ENCODE measurements around the gene TMEM233. TPM values are rescaled to one million over a fixed set of nuclear protein-coding genes. Genes with fewer than 3 reads are reported as not detected.
A peak's percentile ranks its signal among the peaks of the same experiment; 100 is the strongest.

Gene TMEM233
- total and polyA plus RNA-seq, 2 experiments from 2014 or later, result 0.24 to 0.71 TPM

GRCh38 chr12:119686776-119687175 lies 93.2 kb downstream of the TMEM233 start:
- Histone ChIP-seq H2AFZ (no peak overlapping the region), H3K4me3 (no peak overlapping the region), H3K4me1 (ENCODE audit: insufficient read depth) (no peaks in the 10 kb centered on the region), H4K20me1 (replicated peaks; ENCODE audit: insufficient read depth) (no peaks in the 10 kb centered on the region; the same call in none of the 2 replicates), H3K27ac (ENCODE audit: low read depth) (no peak overlapping the region), H3K36me3 (ENCODE audit: insufficient read depth) (no peaks in the 10 kb centered on the region), H3K79me2 (replicated peaks; ENCODE audit: insufficient read depth) (no peaks in the 10 kb centered on the region), H3K4me2 (no peak overlapping the region), H3K9me2 (ENCODE audit: insufficient read depth) (0 out of 2 replicates have a peak, but pooled peaks cover 4% of the 10 kb centered on the region), H3K27me3 (ENCODE audit: insufficient read depth) (no peaks in the 10 kb centered on the region), H3F3A (replicated peaks; ENCODE audit: low read depth) (no peaks in the 10 kb centered on the region)
- Mint-ChIP-seq H3K27ac (peak overlapping the region; percentile 12; the same call in 1 of the 2 replicates), H3K27me3 (ENCODE audit: insufficient read depth, low read depth, poor library complexity) (no peaks in the 10 kb centered on the region), H3K4me1 (peaks cover 12% of the 10 kb centered on the region; the same call in 2 of the 3 replicates), H3K4me3 (no peak overlapping the region), H3K9me3 (no peaks in the 10 kb centered on the region), H3K36me3 (ENCODE audit: low read depth) (peaks cover 47% of the 10 kb centered on the region)
- TF ChIP-seq, protein P1, sequence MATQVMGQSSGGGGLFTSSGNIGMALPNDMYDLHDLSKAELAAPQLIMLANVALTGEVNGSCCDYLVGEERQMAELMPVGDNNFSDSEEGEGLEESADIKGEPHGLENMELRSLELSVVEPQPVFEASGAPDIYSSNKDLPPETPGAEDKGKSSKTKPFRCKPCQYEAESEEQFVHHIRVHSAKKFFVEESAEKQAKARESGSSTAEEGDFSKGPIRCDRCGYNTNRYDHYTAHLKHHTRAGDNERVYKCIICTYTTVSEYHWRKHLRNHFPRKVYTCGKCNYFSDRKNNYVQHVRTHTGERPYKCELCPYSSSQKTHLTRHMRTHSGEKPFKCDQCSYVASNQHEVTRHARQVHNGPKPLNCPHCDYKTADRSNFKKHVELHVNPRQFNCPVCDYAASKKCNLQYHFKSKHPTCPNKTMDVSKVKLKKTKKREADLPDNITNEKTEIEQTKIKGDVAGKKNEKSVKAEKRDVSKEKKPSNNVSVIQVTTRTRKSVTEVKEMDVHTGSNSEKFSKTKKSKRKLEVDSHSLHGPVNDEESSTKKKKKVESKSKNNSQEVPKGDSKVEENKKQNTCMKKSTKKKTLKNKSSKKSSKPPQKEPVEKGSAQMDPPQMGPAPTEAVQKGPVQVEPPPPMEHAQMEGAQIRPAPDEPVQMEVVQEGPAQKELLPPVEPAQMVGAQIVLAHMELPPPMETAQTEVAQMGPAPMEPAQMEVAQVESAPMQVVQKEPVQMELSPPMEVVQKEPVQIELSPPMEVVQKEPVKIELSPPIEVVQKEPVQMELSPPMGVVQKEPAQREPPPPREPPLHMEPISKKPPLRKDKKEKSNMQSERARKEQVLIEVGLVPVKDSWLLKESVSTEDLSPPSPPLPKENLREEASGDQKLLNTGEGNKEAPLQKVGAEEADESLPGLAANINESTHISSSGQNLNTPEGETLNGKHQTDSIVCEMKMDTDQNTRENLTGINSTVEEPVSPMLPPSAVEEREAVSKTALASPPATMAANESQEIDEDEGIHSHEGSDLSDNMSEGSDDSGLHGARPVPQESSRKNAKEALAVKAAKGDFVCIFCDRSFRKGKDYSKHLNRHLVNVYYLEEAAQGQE (IDR thresholded peaks at IDR 0.05; ENCODE audit: unreplicated experiment), result no peak
- TF ChIP-seq ZNF331 (CRISPR knock-in tag; IDR thresholded peaks at IDR 0.05; ENCODE audit: low read depth), result no peak
- no peak for TF ChIP-seq ZNF114 (CRISPR knock-in tag; IDR thresholded peaks at IDR 0.05)
- TF ChIP-seq, protein P2, sequence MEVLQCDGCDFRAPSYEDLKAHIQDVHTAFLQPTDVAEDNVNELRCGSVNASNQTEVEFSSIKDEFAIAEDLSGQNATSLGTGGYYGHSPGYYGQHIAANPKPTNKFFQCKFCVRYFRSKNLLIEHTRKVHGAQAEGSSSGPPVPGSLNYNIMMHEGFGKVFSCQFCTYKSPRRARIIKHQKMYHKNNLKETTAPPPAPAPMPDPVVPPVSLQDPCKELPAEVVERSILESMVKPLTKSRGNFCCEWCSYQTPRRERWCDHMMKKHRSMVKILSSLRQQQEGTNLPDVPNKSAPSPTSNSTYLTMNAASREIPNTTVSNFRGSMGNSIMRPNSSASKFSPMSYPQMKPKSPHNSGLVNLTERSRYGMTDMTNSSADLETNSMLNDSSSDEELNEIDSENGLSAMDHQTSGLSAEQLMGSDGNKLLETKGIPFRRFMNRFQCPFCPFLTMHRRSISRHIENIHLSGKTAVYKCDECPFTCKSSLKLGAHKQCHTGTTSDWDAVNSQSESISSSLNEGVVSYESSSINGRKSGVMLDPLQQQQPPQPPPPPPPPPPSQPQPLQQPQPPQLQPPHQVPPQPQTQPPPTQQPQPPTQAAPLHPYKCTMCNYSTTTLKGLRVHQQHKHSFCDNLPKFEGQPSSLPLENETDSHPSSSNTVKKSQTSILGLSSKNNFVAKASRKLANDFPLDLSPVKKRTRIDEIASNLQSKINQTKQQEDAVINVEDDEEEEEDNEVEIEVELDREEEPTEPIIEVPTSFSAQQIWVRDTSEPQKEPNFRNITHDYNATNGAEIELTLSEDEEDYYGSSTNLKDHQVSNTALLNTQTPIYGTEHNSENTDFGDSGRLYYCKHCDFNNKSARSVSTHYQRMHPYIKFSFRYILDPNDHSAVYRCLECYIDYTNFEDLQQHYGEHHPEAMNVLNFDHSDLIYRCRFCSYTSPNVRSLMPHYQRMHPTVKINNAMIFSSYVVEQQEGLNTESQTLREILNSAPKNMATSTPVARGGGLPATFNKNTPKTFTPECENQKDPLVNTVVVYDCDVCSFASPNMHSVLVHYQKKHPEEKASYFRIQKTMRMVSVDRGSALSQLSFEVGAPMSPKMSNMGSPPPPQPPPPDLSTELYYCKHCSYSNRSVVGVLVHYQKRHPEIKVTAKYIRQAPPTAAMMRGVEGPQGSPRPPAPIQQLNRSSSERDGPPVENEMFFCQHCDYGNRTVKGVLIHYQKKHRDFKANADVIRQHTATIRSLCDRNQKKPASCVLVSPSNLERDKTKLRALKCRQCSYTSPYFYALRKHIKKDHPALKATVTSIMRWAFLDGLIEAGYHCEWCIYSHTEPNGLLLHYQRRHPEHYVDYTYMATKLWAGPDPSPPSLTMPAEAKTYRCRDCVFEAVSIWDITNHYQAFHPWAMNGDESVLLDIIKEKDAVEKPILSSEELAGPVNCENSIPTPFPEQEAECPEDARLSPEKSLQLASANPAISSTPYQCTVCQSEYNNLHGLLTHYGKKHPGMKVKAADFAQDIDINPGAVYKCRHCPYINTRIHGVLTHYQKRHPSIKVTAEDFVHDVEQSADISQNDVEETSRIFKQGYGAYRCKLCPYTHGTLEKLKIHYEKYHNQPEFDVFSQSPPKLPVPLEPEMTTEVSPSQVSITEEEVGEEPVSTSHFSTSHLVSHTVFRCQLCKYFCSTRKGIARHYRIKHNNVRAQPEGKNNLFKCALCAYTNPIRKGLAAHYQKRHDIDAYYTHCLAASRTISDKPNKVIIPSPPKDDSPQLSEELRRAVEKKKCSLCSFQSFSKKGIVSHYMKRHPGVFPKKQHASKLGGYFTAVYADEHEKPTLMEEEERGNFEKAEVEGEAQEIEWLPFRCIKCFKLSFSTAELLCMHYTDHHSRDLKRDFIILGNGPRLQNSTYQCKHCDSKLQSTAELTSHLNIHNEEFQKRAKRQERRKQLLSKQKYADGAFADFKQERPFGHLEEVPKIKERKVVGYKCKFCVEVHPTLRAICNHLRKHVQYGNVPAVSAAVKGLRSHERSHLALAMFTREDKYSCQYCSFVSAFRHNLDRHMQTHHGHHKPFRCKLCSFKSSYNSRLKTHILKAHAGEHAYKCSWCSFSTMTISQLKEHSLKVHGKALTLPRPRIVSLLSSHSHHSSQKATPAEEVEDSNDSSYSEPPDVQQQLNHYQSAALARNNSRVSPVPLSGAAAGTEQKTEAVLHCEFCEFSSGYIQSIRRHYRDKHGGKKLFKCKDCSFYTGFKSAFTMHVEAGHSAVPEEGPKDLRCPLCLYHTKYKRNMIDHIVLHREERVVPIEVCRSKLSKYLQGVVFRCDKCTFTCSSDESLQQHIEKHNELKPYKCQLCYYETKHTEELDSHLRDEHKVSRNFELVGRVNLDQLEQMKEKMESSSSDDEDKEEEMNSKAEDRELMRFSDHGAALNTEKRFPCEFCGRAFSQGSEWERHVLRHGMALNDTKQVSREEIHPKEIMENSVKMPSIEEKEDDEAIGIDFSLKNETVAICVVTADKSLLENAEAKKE (CRISPR knock-in tag; IDR thresholded peaks at IDR 0.05), result no peak
- TF ChIP-seq EZH2 (IDR thresholded peaks at IDR 0.05; ENCODE audit: low read depth, unreplicated experiment), result no peak
- TF ChIP-seq ETS1 (IDR thresholded peaks at IDR 0.05), result no peak
- TF ChIP-seq JUNB (IDR thresholded peaks at IDR 0.05; ENCODE audit: unreplicated experiment), result no peak
- TF ChIP-seq, protein P3, sequence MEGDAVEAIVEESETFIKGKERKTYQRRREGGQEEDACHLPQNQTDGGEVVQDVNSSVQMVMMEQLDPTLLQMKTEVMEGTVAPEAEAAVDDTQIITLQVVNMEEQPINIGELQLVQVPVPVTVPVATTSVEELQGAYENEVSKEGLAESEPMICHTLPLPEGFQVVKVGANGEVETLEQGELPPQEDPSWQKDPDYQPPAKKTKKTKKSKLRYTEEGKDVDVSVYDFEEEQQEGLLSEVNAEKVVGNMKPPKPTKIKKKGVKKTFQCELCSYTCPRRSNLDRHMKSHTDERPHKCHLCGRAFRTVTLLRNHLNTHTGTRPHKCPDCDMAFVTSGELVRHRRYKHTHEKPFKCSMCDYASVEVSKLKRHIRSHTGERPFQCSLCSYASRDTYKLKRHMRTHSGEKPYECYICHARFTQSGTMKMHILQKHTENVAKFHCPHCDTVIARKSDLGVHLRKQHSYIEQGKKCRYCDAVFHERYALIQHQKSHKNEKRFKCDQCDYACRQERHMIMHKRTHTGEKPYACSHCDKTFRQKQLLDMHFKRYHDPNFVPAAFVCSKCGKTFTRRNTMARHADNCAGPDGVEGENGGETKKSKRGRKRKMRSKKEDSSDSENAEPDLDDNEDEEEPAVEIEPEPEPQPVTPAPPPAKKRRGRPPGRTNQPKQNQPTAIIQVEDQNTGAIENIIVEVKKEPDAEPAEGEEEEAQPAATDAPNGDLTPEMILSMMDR (conservative IDR thresholded peaks at IDR 0.05; ENCODE audit: low read depth in 2 of 2), result no peak
- TF ChIP-seq EZH2phosphoT487 (IDR thresholded peaks at IDR 0.05; ENCODE audit: unreplicated experiment), result no peak
- no peak for TF ChIP-seq NANOG (IDR thresholded peaks at IDR 0.05; ENCODE audit: borderline replicate concordance)
- no peak for TF ChIP-seq POLR2AphosphoS5 (IDR thresholded peaks at IDR 0.05; ENCODE audit: low read depth)
- TF ChIP-seq CREB1 (CRISPR knock-in tag; IDR thresholded peaks at IDR 0.05; ENCODE audit: low read depth), result no peak
- no peak for TF ChIP-seq STAT1 (IDR thresholded peaks at IDR 0.05; ENCODE audit: unreplicated experiment)
- ATAC-seq (no peak), DNase-seq (ENCODE audit: low spot score) (no peak)

All from GM23338 (cell line).